ENCODE results near the gene SLC22A4.
A peak's percentile ranks its signal among the peaks of the same experiment; 100 is the strongest.

The SLC22A4 gene

GRCh38 chr5:132293992-132294727, at the start of gene SLC22A4:
Gene SLC22A4 (plus strand): TSS chr5:132294394. CDS start chr5:132294617, 223 bp downstream.
- peak; percentile 68 to 78 for DNase-seq

GRCh38 chr5:132245593-132245992, 48.6 kb upstream of the SLC22A4 start:
- no peak for DNase-seq

- DNase-seq: no peak
Measured at GRCh38 chr5:132246806-132247205, 47.4 kb upstream of the SLC22A4 start.

- no peak for DNase-seq
Measured at GRCh38 chr5:132250547-132250946, 43.6 kb upstream of the SLC22A4 start.

- no peak for DNase-seq
Measured at GRCh38 chr5:132251220-132251725, 42.9 kb upstream of the SLC22A4 start.

- DNase-seq: no peak
Measured at GRCh38 chr5:132253008-132253441, 41.2 kb upstream of the SLC22A4 start.

- DNase-seq: no peak
Measured at GRCh38 chr5:132253452-132254320, 40.5 kb upstream of the SLC22A4 start.

- DNase-seq: no peak
Measured at GRCh38 chr5:132254321-132254977, 39.7 kb upstream of the SLC22A4 start.

- no peak for DNase-seq
Measured at GRCh38 chr5:132256086-132256782, 38.0 kb upstream of the SLC22A4 start.

- no peak for DNase-seq
Measured at GRCh38 chr5:132256783-132257130, 37.4 kb upstream of the SLC22A4 start.

- no peak for DNase-seq
Measured at GRCh38 chr5:132257131-132258101, 36.8 kb upstream of the SLC22A4 start, which contains the start of gene PDLIM4. Gene PDLIM4 (plus strand): TSS chr5:132257696. CDS start chr5:132257735, 39 bp downstream.

GRCh38 chr5:132258102-132259068, 35.8 kb upstream of the SLC22A4 start:
- DNase-seq: no peak

- no peak for DNase-seq
Measured at GRCh38 chr5:132259069-132259851, 34.9 kb upstream of the SLC22A4 start.

- no peak for DNase-seq
Measured at GRCh38 chr5:132260051-132260450, 34.1 kb upstream of the SLC22A4 start.

- DNase-seq: no peak
Measured at GRCh38 chr5:132260714-132261551, 33.3 kb upstream of the SLC22A4 start.

- DNase-seq: no peak
Measured at GRCh38 chr5:132261881-132262845, 32.0 kb upstream of the SLC22A4 start.

Data from CD4-positive, alpha-beta T cell treated with Interleukin-1 beta for 1 hour (primary cell).